Measurements from ENCODE around the gene BCORL1. TPM values are rescaled to one million over a fixed set of nuclear protein-coding genes. Genes with fewer than 3 reads are reported as not detected.

The BCORL1 gene
- total RNA-seq, 1 experiment from 2014 or later, result 32.2 TPM

- Histone ChIP-seq H3K4me3 (no peak overlapping the region), H3K9me2 (ENCODE audit: insufficient read depth) (no peaks in the 10 kb centered on the region), H3F3A (ENCODE audit: insufficient read depth, low read depth) (peaks cover 34% of the 10 kb centered on the region), H3K4me1 (replicated peaks; ENCODE audit: insufficient read depth) (peaks cover 58% of the 10 kb centered on the region), H3K36me3 (ENCODE audit: low read depth) (no peaks in the 10 kb centered on the region), H3K9me3 (ENCODE audit: insufficient read depth, low read depth) (no peaks in the 10 kb centered on the region), H3K79me2 (ENCODE audit: low read depth) (peaks cover 85% of the 10 kb centered on the region), H2AFZ (no peak overlapping the region), H3K27me3 (ENCODE audit: insufficient read depth, low read depth) (no peaks in the 10 kb centered on the region), H3K4me2 (0 out of 2 replicates have a peak overlapping the region, but pooled peaks have one; percentile 1), H4K20me1 (ENCODE audit: insufficient read depth) (peaks cover 13% of the 10 kb centered on the region), H3K27ac (peak overlapping the region; percentile 36)
- ChIA-PET POLR2A (ENCODE audit: unreplicated experiment) (no interaction called here), CTCF (no interaction called here)
- DNase-seq, result peak in 1 of 2 experiments; percentile 73
- intact Hi-C loops (cut with micrococcal nuclease; ENCODE audit: unreplicated experiment), result no loop called here
- BruUV-seq (replicated peaks), result no TSS peak
- TF ChIP-seq, protein P1, sequence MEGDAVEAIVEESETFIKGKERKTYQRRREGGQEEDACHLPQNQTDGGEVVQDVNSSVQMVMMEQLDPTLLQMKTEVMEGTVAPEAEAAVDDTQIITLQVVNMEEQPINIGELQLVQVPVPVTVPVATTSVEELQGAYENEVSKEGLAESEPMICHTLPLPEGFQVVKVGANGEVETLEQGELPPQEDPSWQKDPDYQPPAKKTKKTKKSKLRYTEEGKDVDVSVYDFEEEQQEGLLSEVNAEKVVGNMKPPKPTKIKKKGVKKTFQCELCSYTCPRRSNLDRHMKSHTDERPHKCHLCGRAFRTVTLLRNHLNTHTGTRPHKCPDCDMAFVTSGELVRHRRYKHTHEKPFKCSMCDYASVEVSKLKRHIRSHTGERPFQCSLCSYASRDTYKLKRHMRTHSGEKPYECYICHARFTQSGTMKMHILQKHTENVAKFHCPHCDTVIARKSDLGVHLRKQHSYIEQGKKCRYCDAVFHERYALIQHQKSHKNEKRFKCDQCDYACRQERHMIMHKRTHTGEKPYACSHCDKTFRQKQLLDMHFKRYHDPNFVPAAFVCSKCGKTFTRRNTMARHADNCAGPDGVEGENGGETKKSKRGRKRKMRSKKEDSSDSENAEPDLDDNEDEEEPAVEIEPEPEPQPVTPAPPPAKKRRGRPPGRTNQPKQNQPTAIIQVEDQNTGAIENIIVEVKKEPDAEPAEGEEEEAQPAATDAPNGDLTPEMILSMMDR (conservative IDR thresholded peaks at IDR 0.05), result no peak
- TF ChIP-seq EZH2 (IDR thresholded peaks at IDR 0.05; ENCODE audit: low read depth), result no peak
Measured at GRCh38 chrX:130093271-130093670, 110.8 kb downstream of the BCORL1 start.

GRCh38 chrX:130094696-130095095 lies 112.3 kb downstream of the BCORL1 start:
- Histone ChIP-seq H3K9me2 (ENCODE audit: insufficient read depth) (no peaks in the 10 kb centered on the region), H3K4me2 (no peak overlapping the region), H3F3A (ENCODE audit: insufficient read depth, low read depth) (peaks cover 42% of the 10 kb centered on the region), H3K4me3 (no peak overlapping the region), H3K36me3 (ENCODE audit: low read depth) (no peaks in the 10 kb centered on the region), H3K27ac (no peak overlapping the region), H3K79me2 (ENCODE audit: low read depth) (peaks cover 90% of the 10 kb centered on the region), H3K9me3 (ENCODE audit: insufficient read depth, low read depth) (no peaks in the 10 kb centered on the region), H3K4me1 (replicated peaks; ENCODE audit: insufficient read depth) (peaks cover 73% of the 10 kb centered on the region), H4K20me1 (ENCODE audit: insufficient read depth) (peaks cover 7% of the 10 kb centered on the region), H3K27me3 (ENCODE audit: insufficient read depth, low read depth) (no peaks in the 10 kb centered on the region), H2AFZ (no peak overlapping the region)
- intact Hi-C loops (cut with micrococcal nuclease; ENCODE audit: unreplicated experiment), result no loop called here
- POLR2A ChIA-PET (ENCODE audit: unreplicated experiment), result no interaction called here
- DNase-seq, result no peak
- BruUV-seq (replicated peaks), result no TSS peak
- no peak for TF ChIP-seq EZH2 (IDR thresholded peaks at IDR 0.05; ENCODE audit: low read depth)
- TF ChIP-seq, protein P1 (conservative IDR thresholded peaks at IDR 0.05), result no peak
- CTCF ChIA-PET, result no interaction called here

GRCh38 chrX:130095249-130096030 lies 113.0 kb downstream of the BCORL1 start:
- TF ChIP-seq, protein P1 (conservative IDR thresholded peaks at IDR 0.05), result no peak
- TF ChIP-seq EZH2 (IDR thresholded peaks at IDR 0.05; ENCODE audit: low read depth), result no peak
- ChIA-PET CTCF (no interaction called here), POLR2A (ENCODE audit: unreplicated experiment) (interaction anchor here (0.5 kb wide), 1 partner anchor 18 kb away, joined by 9 read pairs; no protein-coding TSS in a partner anchor)
- no peak for DNase-seq
- peaks cover 42% of the 10 kb centered on the region for H3F3A ChIP-seq (ENCODE audit: insufficient read depth, low read depth)
- peaks cover 7% of the 10 kb centered on the region for H4K20me1 ChIP-seq (ENCODE audit: insufficient read depth)
- H3K4me2 ChIP-seq, result no peak overlapping the region
- peaks cover 77% of the 10 kb centered on the region for H3K4me1 ChIP-seq (replicated peaks; ENCODE audit: insufficient read depth)
- intact Hi-C loops (cut with micrococcal nuclease; ENCODE audit: unreplicated experiment), result no loop called here
- H3K9me3 ChIP-seq (ENCODE audit: insufficient read depth, low read depth), result no peaks in the 10 kb centered on the region
- H2AFZ ChIP-seq, result no peak overlapping the region
- H3K4me3 ChIP-seq, result no peak overlapping the region
- H3K27me3 ChIP-seq (ENCODE audit: insufficient read depth, low read depth), result no peaks in the 10 kb centered on the region
- BruUV-seq (replicated peaks), result no TSS peak
- no peaks in the 10 kb centered on the region for H3K9me2 ChIP-seq (ENCODE audit: insufficient read depth)
- no peaks in the 10 kb centered on the region for H3K36me3 ChIP-seq (ENCODE audit: low read depth)
- no peak overlapping the region for H3K27ac ChIP-seq
- H3K79me2 ChIP-seq (ENCODE audit: low read depth), result peaks cover 92% of the 10 kb centered on the region
